Measurements from ENCODE around the gene FHOD3. TPM values are rescaled to one million over a fixed set of nuclear protein-coding genes. Genes with fewer than 3 reads are reported as not detected.

FHOD3 gene
- total and polyA plus RNA-seq, 2 of the 8 experiments (the other 6 are each of a cell fraction or from before 2014, with no cell fraction given), result 9.7 to 10.5 TPM

DNA sequence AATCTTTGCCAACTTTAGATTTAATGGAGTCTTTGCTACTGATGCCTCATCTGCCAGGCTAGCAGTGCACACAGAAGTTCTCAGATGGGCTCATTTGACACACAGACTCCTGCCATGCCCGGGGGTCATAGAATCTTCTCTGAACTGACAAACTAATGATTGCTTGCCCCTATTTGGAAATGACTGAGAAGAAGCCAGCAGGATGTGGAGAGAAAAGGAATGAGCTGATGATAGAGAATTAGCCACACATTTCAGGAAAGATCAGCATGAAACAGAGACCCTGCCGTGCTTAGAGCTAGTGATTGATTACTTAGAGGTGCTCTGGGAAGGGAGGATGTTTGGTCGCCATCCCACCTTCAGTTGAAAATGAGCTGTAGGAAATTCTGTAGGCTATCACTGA is 352.8 kb downstream of the FHOD3 start (continued):
- TF ChIP-seq, protein P1, sequence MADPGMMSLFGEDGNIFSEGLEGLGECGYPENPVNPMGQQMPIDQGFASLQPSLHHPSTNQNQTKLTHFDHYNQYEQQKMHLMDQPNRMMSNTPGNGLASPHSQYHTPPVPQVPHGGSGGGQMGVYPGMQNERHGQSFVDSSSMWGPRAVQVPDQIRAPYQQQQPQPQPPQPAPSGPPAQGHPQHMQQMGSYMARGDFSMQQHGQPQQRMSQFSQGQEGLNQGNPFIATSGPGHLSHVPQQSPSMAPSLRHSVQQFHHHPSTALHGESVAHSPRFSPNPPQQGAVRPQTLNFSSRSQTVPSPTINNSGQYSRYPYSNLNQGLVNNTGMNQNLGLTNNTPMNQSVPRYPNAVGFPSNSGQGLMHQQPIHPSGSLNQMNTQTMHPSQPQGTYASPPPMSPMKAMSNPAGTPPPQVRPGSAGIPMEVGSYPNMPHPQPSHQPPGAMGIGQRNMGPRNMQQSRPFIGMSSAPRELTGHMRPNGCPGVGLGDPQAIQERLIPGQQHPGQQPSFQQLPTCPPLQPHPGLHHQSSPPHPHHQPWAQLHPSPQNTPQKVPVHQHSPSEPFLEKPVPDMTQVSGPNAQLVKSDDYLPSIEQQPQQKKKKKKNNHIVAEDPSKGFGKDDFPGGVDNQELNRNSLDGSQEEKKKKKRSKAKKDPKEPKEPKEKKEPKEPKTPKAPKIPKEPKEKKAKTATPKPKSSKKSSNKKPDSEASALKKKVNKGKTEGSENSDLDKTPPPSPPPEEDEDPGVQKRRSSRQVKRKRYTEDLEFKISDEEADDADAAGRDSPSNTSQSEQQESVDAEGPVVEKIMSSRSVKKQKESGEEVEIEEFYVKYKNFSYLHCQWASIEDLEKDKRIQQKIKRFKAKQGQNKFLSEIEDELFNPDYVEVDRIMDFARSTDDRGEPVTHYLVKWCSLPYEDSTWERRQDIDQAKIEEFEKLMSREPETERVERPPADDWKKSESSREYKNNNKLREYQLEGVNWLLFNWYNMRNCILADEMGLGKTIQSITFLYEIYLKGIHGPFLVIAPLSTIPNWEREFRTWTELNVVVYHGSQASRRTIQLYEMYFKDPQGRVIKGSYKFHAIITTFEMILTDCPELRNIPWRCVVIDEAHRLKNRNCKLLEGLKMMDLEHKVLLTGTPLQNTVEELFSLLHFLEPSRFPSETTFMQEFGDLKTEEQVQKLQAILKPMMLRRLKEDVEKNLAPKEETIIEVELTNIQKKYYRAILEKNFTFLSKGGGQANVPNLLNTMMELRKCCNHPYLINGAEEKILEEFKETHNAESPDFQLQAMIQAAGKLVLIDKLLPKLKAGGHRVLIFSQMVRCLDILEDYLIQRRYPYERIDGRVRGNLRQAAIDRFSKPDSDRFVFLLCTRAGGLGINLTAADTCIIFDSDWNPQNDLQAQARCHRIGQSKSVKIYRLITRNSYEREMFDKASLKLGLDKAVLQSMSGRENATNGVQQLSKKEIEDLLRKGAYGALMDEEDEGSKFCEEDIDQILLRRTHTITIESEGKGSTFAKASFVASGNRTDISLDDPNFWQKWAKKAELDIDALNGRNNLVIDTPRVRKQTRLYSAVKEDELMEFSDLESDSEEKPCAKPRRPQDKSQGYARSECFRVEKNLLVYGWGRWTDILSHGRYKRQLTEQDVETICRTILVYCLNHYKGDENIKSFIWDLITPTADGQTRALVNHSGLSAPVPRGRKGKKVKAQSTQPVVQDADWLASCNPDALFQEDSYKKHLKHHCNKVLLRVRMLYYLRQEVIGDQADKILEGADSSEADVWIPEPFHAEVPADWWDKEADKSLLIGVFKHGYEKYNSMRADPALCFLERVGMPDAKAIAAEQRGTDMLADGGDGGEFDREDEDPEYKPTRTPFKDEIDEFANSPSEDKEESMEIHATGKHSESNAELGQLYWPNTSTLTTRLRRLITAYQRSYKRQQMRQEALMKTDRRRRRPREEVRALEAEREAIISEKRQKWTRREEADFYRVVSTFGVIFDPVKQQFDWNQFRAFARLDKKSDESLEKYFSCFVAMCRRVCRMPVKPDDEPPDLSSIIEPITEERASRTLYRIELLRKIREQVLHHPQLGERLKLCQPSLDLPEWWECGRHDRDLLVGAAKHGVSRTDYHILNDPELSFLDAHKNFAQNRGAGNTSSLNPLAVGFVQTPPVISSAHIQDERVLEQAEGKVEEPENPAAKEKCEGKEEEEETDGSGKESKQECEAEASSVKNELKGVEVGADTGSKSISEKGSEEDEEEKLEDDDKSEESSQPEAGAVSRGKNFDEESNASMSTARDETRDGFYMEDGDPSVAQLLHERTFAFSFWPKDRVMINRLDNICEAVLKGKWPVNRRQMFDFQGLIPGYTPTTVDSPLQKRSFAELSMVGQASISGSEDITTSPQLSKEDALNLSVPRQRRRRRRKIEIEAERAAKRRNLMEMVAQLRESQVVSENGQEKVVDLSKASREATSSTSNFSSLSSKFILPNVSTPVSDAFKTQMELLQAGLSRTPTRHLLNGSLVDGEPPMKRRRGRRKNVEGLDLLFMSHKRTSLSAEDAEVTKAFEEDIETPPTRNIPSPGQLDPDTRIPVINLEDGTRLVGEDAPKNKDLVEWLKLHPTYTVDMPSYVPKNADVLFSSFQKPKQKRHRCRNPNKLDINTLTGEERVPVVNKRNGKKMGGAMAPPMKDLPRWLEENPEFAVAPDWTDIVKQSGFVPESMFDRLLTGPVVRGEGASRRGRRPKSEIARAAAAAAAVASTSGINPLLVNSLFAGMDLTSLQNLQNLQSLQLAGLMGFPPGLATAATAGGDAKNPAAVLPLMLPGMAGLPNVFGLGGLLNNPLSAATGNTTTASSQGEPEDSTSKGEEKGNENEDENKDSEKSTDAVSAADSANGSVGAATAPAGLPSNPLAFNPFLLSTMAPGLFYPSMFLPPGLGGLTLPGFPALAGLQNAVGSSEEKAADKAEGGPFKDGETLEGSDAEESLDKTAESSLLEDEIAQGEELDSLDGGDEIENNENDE (IDR thresholded peaks at IDR 0.05; ENCODE audit: insufficient replicate concordance, low read length), result no peak
